ENCODE measurements around the gene HSFX1.
"Not testable (repeated sequence)": the region's sequence is repeated elsewhere in the genome, so short reads cannot be mapped to it uniquely, and the experiment has no call there.

The HSFX1 gene

DNA sequence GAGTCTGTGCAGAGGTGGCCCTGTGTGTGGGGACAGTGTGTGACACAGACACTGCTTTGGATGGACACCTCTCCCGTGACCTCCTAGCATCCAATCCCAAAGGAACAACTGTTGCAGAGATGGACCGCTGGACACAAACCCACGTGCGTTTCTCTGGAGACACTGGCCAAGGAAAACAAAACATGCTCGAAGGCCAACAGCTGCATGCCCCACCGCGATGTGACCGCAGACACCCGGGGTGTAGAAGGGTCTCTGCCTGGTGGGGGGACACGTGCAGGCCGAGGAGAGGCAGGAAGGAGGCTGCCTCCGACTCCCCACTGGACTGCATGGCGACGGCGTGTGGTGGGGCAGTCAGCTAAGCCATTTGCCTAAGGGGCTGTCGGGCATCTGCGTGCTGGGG lies at the start of gene HSFX1:
Gene HSFX1 (plus strand): TSS at position 301 of the 400 bp plus-strand sequence. CDS start 614 bp downstream, outside the sequence.
- not testable (repeated sequence) for DNase-seq

- not testable (repeated sequence) for DNase-seq
Measured at GRCh38 chrX:149727308-149727707, 46.6 kb upstream of the HSFX1 start.

GRCh38 chrX:149742269-149742668 lies 31.6 kb upstream of the HSFX1 start:
- DNase-seq: not testable (repeated sequence)

- not testable (repeated sequence) for DNase-seq
Measured at GRCh38 chrX:149746390-149747007, 27.4 kb upstream of the HSFX1 start.

DNA sequence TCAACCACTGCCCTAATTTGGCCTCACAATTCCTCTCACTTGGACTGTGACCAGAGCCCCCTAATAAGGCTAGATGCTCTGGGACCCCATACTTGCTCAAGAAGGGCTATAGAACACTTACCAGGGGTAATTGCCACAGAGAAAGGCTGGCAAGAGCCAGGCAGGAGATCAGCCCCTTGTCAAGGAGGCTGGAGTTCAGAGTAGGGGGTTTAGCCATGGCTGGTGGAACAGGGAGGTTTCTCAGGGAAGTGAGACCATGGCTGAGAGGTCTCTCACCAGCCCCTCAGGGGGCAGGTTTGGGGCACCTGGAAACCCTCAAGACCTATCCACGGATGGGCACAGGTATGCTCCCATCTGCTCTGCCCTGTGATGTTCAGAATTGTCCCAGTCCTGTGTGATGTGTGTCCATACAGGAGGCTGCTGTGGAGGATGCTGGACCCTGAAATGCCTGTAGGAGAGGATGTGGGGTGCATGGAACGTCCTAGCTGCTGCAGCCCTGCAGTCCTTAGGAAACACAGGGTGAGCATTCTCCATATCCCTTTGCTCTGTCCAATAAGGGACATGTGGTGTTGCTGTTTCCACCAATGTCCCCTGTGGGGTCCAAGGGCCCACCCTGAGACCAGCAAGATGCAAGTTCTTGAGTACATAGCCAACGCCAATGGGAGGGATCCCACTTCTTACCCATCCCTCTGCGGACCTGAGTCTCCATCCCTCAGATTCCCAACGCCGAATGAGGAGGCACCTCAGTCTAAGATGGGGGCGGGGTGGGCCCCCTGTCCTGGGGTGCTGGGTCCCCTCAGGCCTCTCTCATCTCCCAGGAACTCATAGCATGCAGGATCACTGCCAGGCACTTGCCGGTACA lies 16.4 kb upstream of the HSFX1 start:
- DNase-seq: no peak

DNA sequence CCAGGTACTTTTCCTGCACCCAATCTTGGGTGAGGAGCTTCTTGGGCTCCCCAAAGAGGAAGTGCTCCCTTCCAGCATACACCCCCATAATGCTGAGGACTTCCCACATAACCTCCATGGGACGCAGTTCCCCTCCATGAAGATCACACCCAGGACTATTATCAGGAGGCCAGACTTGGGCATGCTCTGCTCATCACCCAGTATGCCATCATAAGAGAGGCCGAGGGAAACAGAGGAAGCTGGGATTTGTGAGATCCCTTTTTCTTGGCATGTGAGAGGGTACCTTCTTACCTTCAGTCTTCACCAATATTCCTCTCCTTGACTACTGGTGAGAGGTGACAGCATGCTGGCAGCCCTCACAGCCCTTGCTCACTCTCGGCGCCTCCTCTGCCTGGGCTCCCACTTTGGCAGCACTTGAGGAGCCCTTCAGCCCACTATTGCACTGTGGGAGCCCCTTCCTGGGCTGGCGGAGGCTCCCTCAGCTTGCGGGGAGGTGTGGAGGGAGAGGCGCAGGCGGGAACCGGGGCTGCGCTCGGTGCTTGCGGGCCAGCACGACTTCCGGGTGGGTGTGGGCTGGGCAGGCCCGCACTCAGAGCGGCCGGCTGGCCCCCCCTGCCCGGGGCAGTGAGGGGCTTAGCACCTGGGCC lies 15.7 kb upstream of the HSFX1 start:
- DNase-seq: no peak

DNA sequence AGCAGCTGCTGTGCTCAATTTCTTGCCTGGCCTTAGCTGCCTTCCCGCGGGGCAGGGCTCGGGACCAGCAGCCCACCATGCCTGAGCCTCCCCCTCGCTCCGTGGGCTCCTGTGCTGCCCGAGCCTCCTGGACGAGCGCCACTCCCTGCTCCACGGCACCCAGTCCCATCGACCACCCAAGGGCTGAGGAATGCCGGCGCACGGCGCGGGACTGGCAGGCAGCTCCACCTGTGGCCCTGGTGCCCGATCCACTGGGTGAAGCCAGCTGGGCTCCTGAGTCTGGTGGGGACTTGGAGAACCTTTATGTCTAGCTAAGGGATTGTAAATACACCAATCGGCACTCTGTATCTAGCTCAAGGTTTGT lies 15.2 kb upstream of the HSFX1 start:
- DNase-seq: not testable (repeated sequence)

- DNase-seq: no peak
Measured at GRCh38 chrX:149759824-149760223, 14.0 kb upstream of the HSFX1 start.

- no peak for DNase-seq
Measured at GRCh38 chrX:149760965-149761364, 12.9 kb upstream of the HSFX1 start.

- DNase-seq: not testable (repeated sequence)
Measured at GRCh38 chrX:149761858-149762674, 11.8 kb upstream of the HSFX1 start.

GRCh38 chrX:149762696-149763614 lies 10.9 kb upstream of the HSFX1 start:
- DNase-seq: no peak

DNA sequence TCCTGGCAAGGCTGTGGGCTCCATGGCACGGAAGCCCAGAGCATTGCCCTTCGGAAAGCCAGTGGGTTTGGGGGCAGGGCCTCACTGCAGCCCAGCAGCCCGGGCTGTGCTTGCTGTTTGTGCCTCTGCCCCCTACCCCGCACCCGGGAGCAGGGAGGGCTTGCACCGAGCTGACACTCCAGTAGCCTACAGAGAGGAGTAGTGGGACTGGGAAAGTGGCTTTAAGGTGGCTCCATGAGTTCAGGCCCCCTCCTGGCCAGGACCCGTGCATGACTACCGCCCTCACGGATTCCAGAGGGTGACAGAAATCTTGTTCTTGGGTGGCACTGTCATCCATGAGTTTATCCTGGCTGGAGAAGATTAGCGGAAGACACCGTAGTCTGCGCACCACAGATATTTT lies 3.5 kb upstream of the HSFX1 start:
- DNase-seq: not testable (repeated sequence)

DNA sequence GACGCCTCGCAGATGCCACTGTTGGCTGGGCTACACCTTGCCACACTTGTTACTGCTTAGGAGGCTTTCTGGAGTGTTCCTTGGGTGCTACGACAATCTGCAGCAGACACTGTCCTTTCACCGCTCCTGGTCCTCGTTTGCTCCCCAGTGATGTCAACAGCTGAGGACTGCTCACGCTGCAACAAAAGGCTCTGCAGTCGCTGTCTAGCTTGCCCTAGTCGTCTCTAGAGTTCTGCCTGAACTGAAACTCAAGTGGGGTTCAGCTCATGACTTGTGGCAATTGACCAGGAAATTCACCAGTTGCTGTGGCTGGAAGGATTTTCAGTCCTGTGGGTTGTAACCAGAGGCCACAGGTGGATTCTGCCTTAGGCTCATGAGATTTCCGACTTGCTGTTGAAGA lies 842 bp upstream of the HSFX1 start:
- not testable (repeated sequence) for DNase-seq

DNA sequence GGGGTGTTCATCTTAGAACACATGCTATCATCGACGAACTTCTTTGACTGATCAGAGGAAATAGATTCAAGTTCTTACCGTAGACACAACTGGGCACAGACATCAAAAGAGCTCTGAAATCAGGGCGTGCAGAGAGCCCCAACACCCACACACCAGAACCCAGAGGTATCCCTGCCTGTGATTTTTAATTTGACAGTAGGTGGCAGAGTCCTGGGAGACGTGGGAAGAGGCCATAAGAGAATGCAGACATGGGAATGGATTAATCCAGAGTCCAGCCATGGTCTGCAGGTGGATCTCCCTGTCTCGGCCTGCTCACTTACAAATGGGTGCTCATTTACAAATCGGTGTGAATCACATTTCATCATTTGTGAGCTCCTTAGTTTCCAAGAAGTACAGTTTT lies 4.1 kb downstream of the HSFX1 start:
- DNase-seq: not testable (repeated sequence)

DNA sequence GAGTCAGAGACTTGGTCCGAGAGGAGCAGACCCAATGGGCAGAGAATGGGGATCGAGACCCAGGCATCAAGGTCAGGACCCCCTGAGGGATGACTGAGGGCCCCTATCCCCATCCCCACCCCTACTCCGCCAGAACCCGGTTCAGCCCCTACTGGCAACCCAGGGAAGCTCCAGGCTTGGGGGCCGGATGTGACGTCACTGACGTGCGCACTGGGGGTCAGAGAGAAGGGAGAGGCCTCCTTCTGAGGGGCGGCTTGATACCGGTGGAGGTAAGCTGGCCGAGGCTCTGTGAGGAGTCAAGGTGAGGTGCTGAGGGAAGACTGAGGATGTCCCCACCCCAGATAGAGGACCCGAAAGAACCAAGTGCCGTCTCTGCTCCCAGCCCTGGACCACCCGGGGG lies 7.9 kb downstream of the HSFX1 start, which contains the start of gene MAGEA9:
Gene MAGEA9 (plus strand): TSS at position 204 of the 400 bp plus-strand sequence. CDS start 4,281 bp downstream, outside the sequence.
- DNase-seq: not testable (repeated sequence)

DNA sequence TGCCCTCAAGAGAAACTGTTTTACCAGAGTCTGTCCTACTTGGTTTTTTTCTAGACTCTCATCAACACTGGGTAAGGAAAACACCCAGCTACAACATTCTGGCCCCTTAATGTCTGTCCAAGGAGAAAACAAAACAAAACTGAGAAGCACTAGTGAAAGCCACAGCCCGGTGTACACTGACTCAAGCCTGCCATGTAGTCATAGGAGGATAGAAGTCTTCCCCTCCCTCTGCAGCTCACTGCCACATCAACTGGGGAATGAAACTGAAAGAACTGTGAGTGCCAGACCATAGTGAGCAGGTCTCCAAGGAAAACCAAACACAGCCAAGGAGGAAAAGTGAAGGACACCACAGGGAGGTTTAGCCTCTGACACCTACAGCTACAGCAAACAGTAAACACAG lies 21.7 kb downstream of the HSFX1 start:
- not testable (repeated sequence) for DNase-seq

GRCh38 chrX:149799095-149799714 lies 25.3 kb downstream of the HSFX1 start:
- peak in 1 of 2 experiments; percentile 53 for DNase-seq

DNA sequence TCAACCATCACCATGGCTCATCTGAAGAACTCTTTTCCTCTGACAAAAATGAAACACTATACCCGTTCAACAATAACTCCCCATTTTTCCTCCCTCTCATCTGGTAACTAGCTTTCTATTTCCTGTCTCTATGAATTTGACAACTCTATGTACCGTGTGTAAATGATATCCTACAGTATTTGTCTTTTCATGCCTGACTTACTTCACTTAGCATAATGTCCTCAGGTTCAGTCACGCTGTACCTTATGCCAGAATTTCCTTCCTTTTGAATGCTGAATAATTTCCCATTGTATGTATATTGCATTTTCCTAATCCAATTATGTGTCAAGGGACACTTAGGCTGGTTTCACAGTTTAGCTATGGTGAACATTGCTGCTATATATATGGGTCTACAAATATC lies 26.1 kb downstream of the HSFX1 start:
- DNase-seq: peak in 1 of 2 experiments; percentile 34

DNA sequence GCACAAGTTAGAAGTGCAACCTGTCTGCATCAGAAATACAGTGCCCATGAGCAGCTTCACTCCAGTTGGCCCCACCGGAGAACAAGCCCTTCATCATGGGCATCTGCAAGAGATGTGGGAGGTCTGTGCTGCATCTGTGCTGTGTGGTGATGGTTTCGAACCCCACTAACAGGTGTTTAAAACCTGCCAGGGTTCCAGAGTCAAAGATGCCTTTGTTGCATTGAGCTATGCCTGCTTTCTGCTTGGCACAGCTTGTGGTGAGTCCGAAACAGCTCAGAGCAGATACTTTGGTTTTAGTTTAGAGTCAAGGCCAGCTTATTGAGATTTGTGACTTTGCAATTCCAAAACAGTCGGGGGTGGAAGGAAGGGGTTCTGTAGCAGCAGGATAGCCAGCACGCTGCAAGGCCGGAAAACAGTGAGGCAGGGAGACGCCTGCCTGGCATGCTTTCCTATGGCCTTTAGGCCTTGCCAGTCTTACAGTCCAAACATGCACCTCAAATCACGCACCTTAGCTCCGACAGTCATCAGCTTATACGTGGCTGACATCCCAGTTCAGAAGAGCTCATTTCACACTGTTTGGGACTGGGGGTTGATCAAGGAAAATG lies 29.7 kb downstream of the HSFX1 start:
- DNase-seq: no peak

GRCh38 chrX:149804102-149804501 lies 30.2 kb downstream of the HSFX1 start:
- no peak for DNase-seq
